Peyer's patch (tissue), 4 donors: ENCODE measurements around the gene VMA21.

Experiments
- POLR2A ChIP-seq, 2 donors: fragments of 450-650 bp; IDR thresholded peaks; one replicate each; pipeline ENCODE4 v1.5.1; 2017; ENCODE audit warnings: antibody characterized with exemption in 2 of 2, mild to moderate bottlenecking in 2 of 2, moderate library complexity in 2 of 2
- TF ChIP-seq, protein P1 (sequence below), 6 experiments: fragments of 450-650 bp in 4 of 6; fragments of 200-600 bp in 2 of 6; sonication (generic) in 1 of 6; IDR thresholded peaks; one replicate each; pipeline ENCODE4 v1.5.1; 2017 to 2019; ENCODE audit warnings: antibody characterized with exemption in 6 of 6, mild to moderate bottlenecking in 3 of 6, moderate library complexity in 1 of 6

GRCh38 chrX:151365579-151365978, 31.4 kb upstream of the VMA21 start:
- TF ChIP-seq, protein P1, sequence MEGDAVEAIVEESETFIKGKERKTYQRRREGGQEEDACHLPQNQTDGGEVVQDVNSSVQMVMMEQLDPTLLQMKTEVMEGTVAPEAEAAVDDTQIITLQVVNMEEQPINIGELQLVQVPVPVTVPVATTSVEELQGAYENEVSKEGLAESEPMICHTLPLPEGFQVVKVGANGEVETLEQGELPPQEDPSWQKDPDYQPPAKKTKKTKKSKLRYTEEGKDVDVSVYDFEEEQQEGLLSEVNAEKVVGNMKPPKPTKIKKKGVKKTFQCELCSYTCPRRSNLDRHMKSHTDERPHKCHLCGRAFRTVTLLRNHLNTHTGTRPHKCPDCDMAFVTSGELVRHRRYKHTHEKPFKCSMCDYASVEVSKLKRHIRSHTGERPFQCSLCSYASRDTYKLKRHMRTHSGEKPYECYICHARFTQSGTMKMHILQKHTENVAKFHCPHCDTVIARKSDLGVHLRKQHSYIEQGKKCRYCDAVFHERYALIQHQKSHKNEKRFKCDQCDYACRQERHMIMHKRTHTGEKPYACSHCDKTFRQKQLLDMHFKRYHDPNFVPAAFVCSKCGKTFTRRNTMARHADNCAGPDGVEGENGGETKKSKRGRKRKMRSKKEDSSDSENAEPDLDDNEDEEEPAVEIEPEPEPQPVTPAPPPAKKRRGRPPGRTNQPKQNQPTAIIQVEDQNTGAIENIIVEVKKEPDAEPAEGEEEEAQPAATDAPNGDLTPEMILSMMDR (IDR thresholded peaks at IDR 0.05): no peak
- no peak for TF ChIP-seq POLR2A (IDR thresholded peaks at IDR 0.05)
